ENCODE results near the gene NPR2.

GRCh38 chr9:35798658-35799374, 7.4 kb downstream of the NPR2 start:
- no peak for TF ChIP-seq CTCF (conservative IDR thresholded peaks at IDR 0.05; ENCODE audit: low read length)
- TF ChIP-seq EZH2phosphoT487 (IDR thresholded peaks at IDR 0.05; ENCODE audit: borderline replicate concordance), result no peak

Measured in Loucy (cell line).